K562 (cell line): ENCODE measurements around the gene TRIM10. TPM values are rescaled to one million over a fixed set of nuclear protein-coding genes. Genes with fewer than 3 reads are reported as not detected.

Experiments used
- ARID1B ChIP-seq: fragments of 450-650 bp; IDR thresholded peaks from 2 replicates; pipeline ENCODE4 v1.6.1; 2016; ENCODE audit warnings: antibody characterized with exemption, mild to moderate bottlenecking, inconsistent platforms
- ARID2 ChIP-seq: fragments of 450-650 bp; IDR thresholded peaks from 2 replicates; pipeline ENCODE4 v1.6.1; 2017; ENCODE audit warnings: antibody characterized with exemption, mild to moderate bottlenecking
- ATF1 ChIP-seq, 2 experiments: fragments of 450-650 bp in 1 of 2; IDR thresholded peaks; 2 replicates each; pipeline ENCODE4 v1.6.1; 2016; ENCODE audit warnings: missing compliant biosample characterization in 1 of 2, missing genetic modification characterization in 1 of 2
- CBFB ChIP-seq: sonication (generic); formaldehyde crosslinking; IDR thresholded peaks from 2 replicates; pipeline ENCODE4 v1.4.0; 2020; ENCODE audit warnings: mild to moderate bottlenecking, missing genetic modification reagents
- MEIS2 ChIP-seq: fragments of 450-650 bp; IDR thresholded peaks from 2 replicates; pipeline ENCODE4 v1.6.1; 2014; ENCODE audit warnings: mild to moderate bottlenecking; ENCODE audit not compliant: partially characterized antibody
- NR2C1 ChIP-seq, 2 experiments: fragments of 450-650 bp; IDR thresholded peaks; 2 replicates each; pipeline ENCODE4 v1.6.1; 2017; ENCODE audit warnings: mild to moderate bottlenecking in 2 of 2, antibody characterized with exemption in 1 of 2, inconsistent platforms in 1 of 2, missing compliant biosample characterization in 1 of 2, missing genetic modification characterization in 1 of 2
- ZNF143 ChIP-seq: sonication (generic); formaldehyde crosslinking; IDR thresholded peaks from 2 replicates; pipeline ENCODE4 v1.9.0; 2022; ENCODE audit warnings: mild to moderate bottlenecking, missing genetic modification reagents
- ZNF76 ChIP-seq: fragments of 250-450 bp; sonication (Bioruptor Pico); IDR thresholded peaks from 2 replicates; pipeline ENCODE4 v1.4.0; 2020; ENCODE audit warnings: mild to moderate bottlenecking, moderate library complexity, borderline replicate concordance
- ZZZ3 ChIP-seq: fragments of 450-650 bp; IDR thresholded peaks from 2 replicates; pipeline ENCODE4 v1.6.1; 2016; ENCODE audit warnings: antibody characterized with exemption, mild to moderate bottlenecking, moderate library complexity
- polyA plus RNA-seq, 8 experiments: library from polyadenylated mRNA; depleted of rRNA in 4 of 8; stranded (reverse) in 5 of 8; unstranded in 3 of 8; fragments of >200 nt; fragmentation: Nextera tagmentation in 2 of 8; fragmentation: Illumina TruSeq in 1 of 8; extraction: Ambion mirVana in 2 of 8; extraction: Trizol in 1 of 8; gene quantifications; 2 replicates each; pipeline versions ENCODE4 v1.2.1 to v1.2.3, GENCODE V29; 2011 to 2014; ENCODE audit warnings: inconsistent platforms in 1 of 8, missing spikeins in 1 of 8
- total RNA-seq, 7 experiments: library from RNA; depleted of rRNA in 6 of 7; stranded (reverse); fragments of >200 nt in 6 of 7; fragmentation: Illumina TruSeq in 2 of 7; extraction: Trizol in 2 of 7; gene quantifications; 2 replicates each; pipeline versions ENCODE4 v1.2.1 to v1.2.3, GENCODE V29; 2011 to 2021; ENCODE audit warnings: low replicate concordance in 1 of 7
- TF ChIP-seq, protein P1 (sequence below), 3 experiments: fragments of 200-800 bp in 1 of 3; fragments of 250-450 bp in 1 of 3; fragments of 450-650 bp in 1 of 3; sonication (Bioruptor Pico) in 1 of 3; sonication (Bioruptor generic) in 1 of 3; formaldehyde crosslinking in 1 of 3; IDR thresholded peaks; 2 replicates each; pipeline versions ENCODE4 v1.6.1 to v1.8.0; 2016 to 2022; ENCODE audit warnings: mild to moderate bottlenecking in 2 of 3, missing genetic modification characterization in 2 of 3, missing compliant biosample characterization in 1 of 3, moderate library complexity in 1 of 3
- TF ChIP-seq, protein P2 (sequence below): fragments of 250-450 bp; sonication (Bioruptor Pico); IDR thresholded peaks from 2 replicates; pipeline ENCODE4 v1.4.0; 2020; ENCODE audit warnings: mild to moderate bottlenecking, moderate library complexity
- TF ChIP-seq, protein P3 (sequence below): sonication (generic); formaldehyde crosslinking; IDR thresholded peaks from 2 replicates; pipeline ENCODE4 v1.8.0; 2023; ENCODE audit warnings: mild to moderate bottlenecking, missing genetic modification reagents
- TF ChIP-seq, protein P4 (sequence below): sonication (generic); formaldehyde crosslinking; IDR thresholded peaks from 2 replicates; pipeline ENCODE4 v1.8.0; 2022; ENCODE audit warnings: mild to moderate bottlenecking, missing genetic modification reagents
- TF ChIP-seq, protein P5 (sequence below): fragments of 250-450 bp; sonication (Bioruptor Pico); IDR thresholded peaks from 2 replicates; pipeline ENCODE4 v1.8.0; 2022; ENCODE audit warnings: moderate library complexity, mild to moderate bottlenecking, inconsistent platforms

The TRIM10 gene
- total and polyA plus RNA-seq, 9 of the 15 experiments (the other 6 are each of a cell fraction or from before 2014, with no cell fraction given): 0.15 to 0.90 (median 0.36) TPM

DNA sequence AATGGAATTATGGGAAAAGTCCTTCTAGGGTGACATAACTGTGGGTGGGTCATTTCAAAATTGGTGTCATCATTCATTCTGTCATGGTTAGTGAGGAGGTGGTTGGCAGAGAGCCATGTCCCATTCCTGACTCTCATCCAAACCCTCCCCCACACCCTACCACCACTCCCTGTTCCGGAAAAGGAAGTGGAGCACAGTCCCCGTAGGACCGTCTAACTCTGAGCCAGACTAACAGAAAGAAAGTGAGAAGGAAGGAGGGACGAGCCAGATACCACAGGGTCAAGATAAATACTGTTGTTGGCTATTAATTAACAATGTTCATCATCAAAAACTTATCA, 4.8 kb downstream of the TRIM10 start (continued):
- TF ChIP-seq, protein P1, sequence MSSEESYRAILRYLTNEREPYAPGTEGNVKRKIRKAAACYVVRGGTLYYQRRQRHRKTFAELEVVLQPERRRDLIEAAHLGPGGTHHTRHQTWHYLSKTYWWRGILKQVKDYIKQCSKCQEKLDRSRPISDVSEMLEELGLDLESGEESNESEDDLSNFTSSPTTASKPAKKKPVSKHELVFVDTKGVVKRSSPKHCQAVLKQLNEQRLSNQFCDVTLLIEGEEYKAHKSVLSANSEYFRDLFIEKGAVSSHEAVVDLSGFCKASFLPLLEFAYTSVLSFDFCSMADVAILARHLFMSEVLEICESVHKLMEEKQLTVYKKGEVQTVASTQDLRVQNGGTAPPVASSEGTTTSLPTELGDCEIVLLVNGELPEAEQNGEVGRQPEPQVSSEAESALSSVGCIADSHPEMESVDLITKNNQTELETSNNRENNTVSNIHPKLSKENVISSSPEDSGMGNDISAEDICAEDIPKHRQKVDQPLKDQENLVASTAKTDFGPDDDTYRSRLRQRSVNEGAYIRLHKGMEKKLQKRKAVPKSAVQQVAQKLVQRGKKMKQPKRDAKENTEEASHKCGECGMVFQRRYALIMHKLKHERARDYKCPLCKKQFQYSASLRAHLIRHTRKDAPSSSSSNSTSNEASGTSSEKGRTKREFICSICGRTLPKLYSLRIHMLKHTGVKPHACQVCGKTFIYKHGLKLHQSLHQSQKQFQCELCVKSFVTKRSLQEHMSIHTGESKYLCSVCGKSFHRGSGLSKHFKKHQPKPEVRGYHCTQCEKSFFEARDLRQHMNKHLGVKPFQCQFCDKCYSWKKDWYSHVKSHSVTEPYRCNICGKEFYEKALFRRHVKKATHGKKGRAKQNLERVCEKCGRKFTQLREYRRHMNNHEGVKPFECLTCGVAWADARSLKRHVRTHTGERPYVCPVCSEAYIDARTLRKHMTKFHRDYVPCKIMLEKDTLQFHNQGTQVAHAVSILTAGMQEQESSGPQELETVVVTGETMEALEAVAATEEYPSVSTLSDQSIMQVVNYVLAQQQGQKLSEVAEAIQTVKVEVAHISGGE (CRISPR knock-in tag; IDR thresholded peaks at IDR 0.05): peak in 1 of 3 experiments; percentile 83; a peak in 2 of 6 replicates
- TF ChIP-seq ATF1 (CRISPR knock-in tag; IDR thresholded peaks at IDR 0.05) (no peak), ATF1 (tag; IDR thresholded peaks at IDR 0.05) (no peak), ZNF76 (CRISPR knock-in tag) (0 out of 2 replicates have a peak, but pooled peaks have one; percentile 27), NR2C1 (IDR thresholded peaks at IDR 0.05) (no peak), NR2C1 (tag; IDR thresholded peaks at IDR 0.05) (0 out of 2 replicates have a peak, but pooled peaks have one; percentile 41), ARID1B (peak; percentile 30; the same call in 1 of the 2 replicates), ARID2 (no peak), MEIS2 (peak; percentile 99), CBFB (CRISPR knock-in tag) (no peak), ZNF143 (no peak), ZZZ3 (no peak)
- TF ChIP-seq, protein P2, sequence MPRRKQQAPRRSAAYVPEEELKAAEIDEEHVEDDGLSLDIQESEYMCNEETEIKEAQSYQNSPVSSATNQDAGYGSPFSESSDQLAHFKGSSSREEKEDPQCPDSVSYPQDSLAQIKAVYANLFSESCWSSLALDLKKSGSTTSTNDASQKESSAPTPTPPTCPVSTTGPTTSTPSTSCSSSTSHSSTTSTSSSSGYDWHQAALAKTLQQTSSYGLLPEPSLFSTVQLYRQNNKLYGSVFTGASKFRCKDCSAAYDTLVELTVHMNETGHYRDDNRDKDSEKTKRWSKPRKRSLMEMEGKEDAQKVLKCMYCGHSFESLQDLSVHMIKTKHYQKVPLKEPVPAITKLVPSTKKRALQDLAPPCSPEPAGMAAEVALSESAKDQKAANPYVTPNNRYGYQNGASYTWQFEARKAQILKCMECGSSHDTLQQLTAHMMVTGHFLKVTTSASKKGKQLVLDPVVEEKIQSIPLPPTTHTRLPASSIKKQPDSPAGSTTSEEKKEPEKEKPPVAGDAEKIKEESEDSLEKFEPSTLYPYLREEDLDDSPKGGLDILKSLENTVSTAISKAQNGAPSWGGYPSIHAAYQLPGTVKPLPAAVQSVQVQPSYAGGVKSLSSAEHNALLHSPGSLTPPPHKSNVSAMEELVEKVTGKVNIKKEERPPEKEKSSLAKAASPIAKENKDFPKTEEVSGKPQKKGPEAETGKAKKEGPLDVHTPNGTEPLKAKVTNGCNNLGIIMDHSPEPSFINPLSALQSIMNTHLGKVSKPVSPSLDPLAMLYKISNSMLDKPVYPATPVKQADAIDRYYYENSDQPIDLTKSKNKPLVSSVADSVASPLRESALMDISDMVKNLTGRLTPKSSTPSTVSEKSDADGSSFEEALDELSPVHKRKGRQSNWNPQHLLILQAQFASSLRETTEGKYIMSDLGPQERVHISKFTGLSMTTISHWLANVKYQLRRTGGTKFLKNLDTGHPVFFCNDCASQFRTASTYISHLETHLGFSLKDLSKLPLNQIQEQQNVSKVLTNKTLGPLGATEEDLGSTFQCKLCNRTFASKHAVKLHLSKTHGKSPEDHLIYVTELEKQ: no peak
- TF ChIP-seq, protein P3, sequence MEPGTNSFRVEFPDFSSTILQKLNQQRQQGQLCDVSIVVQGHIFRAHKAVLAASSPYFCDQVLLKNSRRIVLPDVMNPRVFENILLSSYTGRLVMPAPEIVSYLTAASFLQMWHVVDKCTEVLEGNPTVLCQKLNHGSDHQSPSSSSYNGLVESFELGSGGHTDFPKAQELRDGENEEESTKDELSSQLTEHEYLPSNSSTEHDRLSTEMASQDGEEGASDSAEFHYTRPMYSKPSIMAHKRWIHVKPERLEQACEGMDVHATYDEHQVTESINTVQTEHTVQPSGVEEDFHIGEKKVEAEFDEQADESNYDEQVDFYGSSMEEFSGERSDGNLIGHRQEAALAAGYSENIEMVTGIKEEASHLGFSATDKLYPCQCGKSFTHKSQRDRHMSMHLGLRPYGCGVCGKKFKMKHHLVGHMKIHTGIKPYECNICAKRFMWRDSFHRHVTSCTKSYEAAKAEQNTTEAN (CRISPR knock-in tag): no peak
- TF ChIP-seq, protein P4, sequence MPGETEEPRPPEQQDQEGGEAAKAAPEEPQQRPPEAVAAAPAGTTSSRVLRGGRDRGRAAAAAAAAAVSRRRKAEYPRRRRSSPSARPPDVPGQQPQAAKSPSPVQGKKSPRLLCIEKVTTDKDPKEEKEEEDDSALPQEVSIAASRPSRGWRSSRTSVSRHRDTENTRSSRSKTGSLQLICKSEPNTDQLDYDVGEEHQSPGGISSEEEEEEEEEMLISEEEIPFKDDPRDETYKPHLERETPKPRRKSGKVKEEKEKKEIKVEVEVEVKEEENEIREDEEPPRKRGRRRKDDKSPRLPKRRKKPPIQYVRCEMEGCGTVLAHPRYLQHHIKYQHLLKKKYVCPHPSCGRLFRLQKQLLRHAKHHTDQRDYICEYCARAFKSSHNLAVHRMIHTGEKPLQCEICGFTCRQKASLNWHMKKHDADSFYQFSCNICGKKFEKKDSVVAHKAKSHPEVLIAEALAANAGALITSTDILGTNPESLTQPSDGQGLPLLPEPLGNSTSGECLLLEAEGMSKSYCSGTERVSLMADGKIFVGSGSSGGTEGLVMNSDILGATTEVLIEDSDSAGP (CRISPR knock-in tag): no peak
- TF ChIP-seq, protein P5, sequence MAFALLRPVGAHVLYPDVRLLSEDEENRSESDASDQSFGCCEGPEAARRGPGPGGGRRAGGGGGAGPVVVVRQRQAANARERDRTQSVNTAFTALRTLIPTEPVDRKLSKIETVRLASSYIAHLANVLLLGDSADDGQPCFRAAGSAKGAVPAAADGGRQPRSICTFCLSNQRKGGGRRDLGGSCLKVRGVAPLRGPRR (CRISPR knock-in tag): no peak
